Activated B cell treated with CpG ODN at 0.5 μM for 24 hours (primary cell): Measurements from ENCODE around the gene PLEKHG3. TPM values are rescaled to one million over a fixed set of nuclear protein-coding genes. Genes with fewer than 3 reads are reported as not detected.

Source experiments
- ATAC-seq: fragments of 200-7000 bp; cut with Tn5 transposase; one replicate; pipeline ENCODE4 v1.10.0; 2021; ENCODE audit warnings: low read depth, mild to moderate bottlenecking, moderate library complexity
- CTCF ChIA-PET: fragments of 350-600 bp; sonication (Branson Sonifier 250); formaldehyde crosslinking; loops from one replicate; lab custom pipeline; 2021; ENCODE audit warnings: antibody characterized with exemption; lab: Charles Lee
- POLR2A ChIA-PET: fragments of 350-600 bp; sonication (Branson Sonifier 250); formaldehyde crosslinking; loops from one replicate; lab custom pipeline; 2021; ENCODE audit warnings: antibody characterized with exemption; lab: Charles Lee
- DNase-seq: peaks from one replicate; pipeline ENCODE4 v3.0.0; 2022
- H3K27ac Mint-ChIP-seq: one replicate; pipeline ENCODE4 v1.8.0; 2020; ENCODE audit warnings: mixed read lengths
- H3K27me3 Mint-ChIP-seq: one replicate; pipeline ENCODE4 v1.8.0; 2021; ENCODE audit warnings: mixed read lengths
- H3K36me3 Mint-ChIP-seq: one replicate; pipeline ENCODE4 v1.8.0; 2021; ENCODE audit warnings: low read depth, mixed read lengths
- H3K4me1 Mint-ChIP-seq: one replicate; pipeline ENCODE4 v1.8.0; 2021; ENCODE audit warnings: mixed read lengths
- H3K4me3 Mint-ChIP-seq: one replicate; pipeline ENCODE4 v1.8.0; 2020; ENCODE audit warnings: mild to moderate bottlenecking, mixed read lengths
- H3K9me3 Mint-ChIP-seq: one replicate; pipeline ENCODE4 v1.8.0; 2020; ENCODE audit warnings: mixed read lengths
- intact Hi-C: fragments of 100-400 bp; cut with micrococcal nuclease; formaldehyde crosslinking; loops from one replicate; pipeline ENCODE4 v1.15.1; 2024
- total RNA-seq: library from RNA; stranded (reverse); gene quantifications from 2 replicates; pipeline ENCODE4 v1.2.3, GENCODE V29; 2022
- TF ChIP-seq, protein P1 (sequence below): fragments of 200-600 bp; IDR thresholded peaks from one replicate; pipeline ENCODE4 v1.8.0; 2022; ENCODE audit warnings: antibody characterized with exemption, mild to moderate bottlenecking

Gene PLEKHG3
- total RNA-seq, 1 donor from 2014 or later = 0.07 TPM

DNA sequence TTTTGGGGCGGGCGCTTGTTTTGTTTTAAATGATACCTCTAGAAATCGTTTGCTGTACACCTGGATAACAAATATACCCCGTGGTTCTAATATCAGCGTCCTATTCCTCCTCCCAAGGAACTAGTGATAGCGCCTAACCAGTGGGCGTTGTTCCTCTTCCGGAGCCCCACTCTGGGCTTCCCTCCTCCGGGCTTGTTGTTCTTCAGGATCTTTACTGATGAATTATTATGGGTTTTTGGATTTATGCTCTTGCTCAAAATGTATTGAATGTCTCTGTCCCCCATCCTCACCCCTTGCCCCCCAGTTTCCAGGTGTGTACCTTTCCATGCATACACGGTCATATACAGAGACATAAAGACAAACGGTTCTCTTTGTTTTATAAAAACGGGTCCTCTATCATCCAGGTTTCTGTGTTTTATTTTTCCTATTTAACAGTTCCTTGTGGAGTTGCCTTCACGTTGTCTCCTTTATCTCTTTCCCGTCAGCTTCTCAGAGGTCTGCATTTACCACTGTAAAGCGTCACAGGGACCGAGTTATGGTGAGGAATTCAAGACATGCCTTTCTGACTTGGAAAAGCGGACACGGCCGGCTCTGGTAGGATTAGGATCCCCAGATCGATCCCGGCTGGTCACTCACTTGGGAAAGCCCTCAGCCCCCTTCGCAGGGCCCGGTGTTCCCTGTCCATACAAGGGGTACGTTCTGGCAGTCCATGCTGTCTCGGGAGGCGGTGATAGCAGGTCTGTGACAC lies 655 bp upstream of the PLEKHG3 start:
- ChIA-PET POLR2A (no interaction called here), CTCF (no interaction called here)
- TF ChIP-seq, protein P1, sequence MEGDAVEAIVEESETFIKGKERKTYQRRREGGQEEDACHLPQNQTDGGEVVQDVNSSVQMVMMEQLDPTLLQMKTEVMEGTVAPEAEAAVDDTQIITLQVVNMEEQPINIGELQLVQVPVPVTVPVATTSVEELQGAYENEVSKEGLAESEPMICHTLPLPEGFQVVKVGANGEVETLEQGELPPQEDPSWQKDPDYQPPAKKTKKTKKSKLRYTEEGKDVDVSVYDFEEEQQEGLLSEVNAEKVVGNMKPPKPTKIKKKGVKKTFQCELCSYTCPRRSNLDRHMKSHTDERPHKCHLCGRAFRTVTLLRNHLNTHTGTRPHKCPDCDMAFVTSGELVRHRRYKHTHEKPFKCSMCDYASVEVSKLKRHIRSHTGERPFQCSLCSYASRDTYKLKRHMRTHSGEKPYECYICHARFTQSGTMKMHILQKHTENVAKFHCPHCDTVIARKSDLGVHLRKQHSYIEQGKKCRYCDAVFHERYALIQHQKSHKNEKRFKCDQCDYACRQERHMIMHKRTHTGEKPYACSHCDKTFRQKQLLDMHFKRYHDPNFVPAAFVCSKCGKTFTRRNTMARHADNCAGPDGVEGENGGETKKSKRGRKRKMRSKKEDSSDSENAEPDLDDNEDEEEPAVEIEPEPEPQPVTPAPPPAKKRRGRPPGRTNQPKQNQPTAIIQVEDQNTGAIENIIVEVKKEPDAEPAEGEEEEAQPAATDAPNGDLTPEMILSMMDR = no peak
- peaks cover 40% of the 10 kb centered on the region for H3K4me1 Mint-ChIP-seq
- no peaks in the 10 kb centered on the region for H3K36me3 Mint-ChIP-seq
- H3K27ac Mint-ChIP-seq = no peak overlapping the region
- DNase-seq (no peak), ATAC-seq (no peak)
- peak overlapping the region; percentile 67 for H3K4me3 Mint-ChIP-seq
- intact Hi-C loops = no loop called here
- H3K9me3 Mint-ChIP-seq = no peaks in the 10 kb centered on the region
- H3K27me3 Mint-ChIP-seq = peaks cover 56% of the 10 kb centered on the region

DNA sequence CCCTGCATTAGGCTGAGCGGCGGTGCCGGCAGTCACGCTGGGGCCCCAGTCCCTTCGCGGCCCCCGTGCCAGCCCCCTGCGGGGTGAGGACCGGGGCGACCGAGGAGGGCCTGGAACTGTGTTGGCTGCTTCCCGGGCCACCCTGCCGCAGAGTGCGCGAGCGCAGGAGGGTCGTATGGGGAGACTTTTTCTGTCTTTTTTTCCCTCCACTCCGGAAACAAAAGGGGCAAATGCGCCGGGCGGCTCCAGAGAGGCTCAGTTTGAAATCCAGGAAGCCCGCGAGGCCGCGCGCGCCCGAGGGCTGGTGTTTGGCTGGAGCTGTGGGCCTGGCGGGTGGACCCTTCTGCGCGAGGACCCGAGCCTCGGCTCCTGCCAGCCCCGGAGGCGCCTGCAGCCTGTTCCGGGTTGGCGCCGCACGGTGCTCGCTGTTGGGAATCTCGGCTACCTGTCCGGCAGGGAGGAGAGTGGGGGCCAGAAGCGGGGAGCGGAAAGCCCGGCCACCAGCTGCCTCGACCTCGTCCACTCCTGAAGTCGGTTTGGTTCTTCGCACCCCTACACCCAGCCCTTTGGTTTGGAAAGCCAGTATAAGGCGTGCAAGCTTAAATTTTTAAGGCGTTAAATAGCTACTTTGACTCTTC lies 638 bp downstream of the PLEKHG3 start:
- TF ChIP-seq, protein P1 = no peak
- intact Hi-C loops = no loop called here
- peaks cover 54% of the 10 kb centered on the region for H3K27me3 Mint-ChIP-seq
- H3K9me3 Mint-ChIP-seq = no peaks in the 10 kb centered on the region
- no peak for ATAC-seq
- H3K27ac Mint-ChIP-seq = no peak overlapping the region
- peaks cover 46% of the 10 kb centered on the region for H3K4me1 Mint-ChIP-seq
- ChIA-PET POLR2A (no interaction called here), CTCF (no interaction called here)
- no peaks in the 10 kb centered on the region for H3K36me3 Mint-ChIP-seq
- H3K4me3 Mint-ChIP-seq = peak overlapping the region; percentile 57
- no peak for DNase-seq

DNA sequence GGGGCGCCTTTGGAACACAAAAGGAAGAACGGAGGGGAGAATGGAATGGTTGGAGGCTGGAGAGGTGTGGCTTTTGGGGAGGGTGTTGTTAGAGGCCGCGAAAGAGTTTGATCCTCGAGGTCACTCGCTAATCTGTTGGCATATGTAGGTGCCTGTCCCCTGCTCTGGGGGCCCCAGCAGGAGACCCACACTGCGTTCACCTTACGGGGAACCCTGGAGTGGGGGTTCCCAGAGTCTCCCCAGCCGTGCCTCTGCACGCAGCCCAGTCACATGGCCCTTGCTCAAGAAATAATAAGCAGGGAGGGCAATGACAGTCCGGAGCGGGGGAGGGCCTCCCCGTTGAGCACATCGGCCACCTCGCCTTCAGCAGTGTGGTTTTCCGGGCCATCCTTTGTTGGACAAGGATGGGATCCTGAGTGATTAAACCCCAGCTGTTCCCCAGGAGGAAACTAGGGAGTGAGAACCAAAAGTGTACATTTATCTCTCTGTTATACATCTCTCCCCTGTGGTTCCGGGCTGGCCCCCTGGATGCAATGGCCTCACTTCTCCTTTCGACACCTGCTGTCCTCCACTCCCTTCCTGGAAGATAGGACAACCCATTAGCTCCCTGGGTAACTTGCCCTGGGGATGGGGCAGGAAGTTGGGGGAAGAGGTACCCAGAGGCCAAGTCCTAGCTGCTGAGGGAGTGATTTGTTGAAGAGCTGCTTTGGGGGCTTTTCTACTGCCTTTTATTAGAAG lies 1.3 kb downstream of the PLEKHG3 start:
- Mint-ChIP-seq H3K4me3 (peak overlapping the region; percentile 57), H3K27me3 (peaks cover 48% of the 10 kb centered on the region), H3K4me1 (peaks cover 48% of the 10 kb centered on the region), H3K27ac (no peak overlapping the region), H3K9me3 (no peaks in the 10 kb centered on the region), H3K36me3 (no peaks in the 10 kb centered on the region)
- DNase-seq (no peak), ATAC-seq (no peak)
- CTCF ChIA-PET = no interaction called here
- TF ChIP-seq, protein P1 = no peak
- POLR2A ChIA-PET = no interaction called here
- intact Hi-C loops = no loop called here

DNA sequence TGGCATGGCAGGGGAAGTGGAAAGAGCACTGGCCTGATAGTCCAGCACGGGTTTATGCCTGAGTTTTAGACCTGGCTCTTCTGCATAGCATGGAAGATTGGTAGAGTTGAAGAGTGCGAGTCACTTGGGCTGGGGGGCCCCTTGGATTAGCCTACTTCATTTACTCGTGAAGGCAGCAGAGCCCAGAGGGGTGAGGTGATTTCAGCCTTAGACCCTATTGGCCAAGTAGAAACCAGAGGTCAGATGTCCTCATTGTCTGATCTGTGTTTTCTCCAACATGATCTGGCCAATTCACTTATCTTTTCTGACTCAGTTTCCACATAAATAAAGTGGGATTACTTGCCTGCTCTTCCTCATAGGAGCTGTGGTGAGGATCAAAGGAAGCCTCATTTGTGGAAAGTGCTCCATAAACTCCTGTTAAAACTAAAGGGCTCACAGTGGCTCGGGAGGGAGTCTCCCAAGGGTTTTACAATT lies 1.9 kb downstream of the PLEKHG3 start:
- peaks cover 44% of the 10 kb centered on the region for H3K27me3 Mint-ChIP-seq
- ChIA-PET POLR2A (no interaction called here), CTCF (no interaction called here)
- peak overlapping the region; percentile 57 for H3K4me3 Mint-ChIP-seq
- H3K4me1 Mint-ChIP-seq = peaks cover 48% of the 10 kb centered on the region
- intact Hi-C loops = no loop called here
- DNase-seq = no peak
- no peaks in the 10 kb centered on the region for H3K36me3 Mint-ChIP-seq
- no peak for ATAC-seq
- no peak overlapping the region for H3K27ac Mint-ChIP-seq
- no peaks in the 10 kb centered on the region for H3K9me3 Mint-ChIP-seq
- TF ChIP-seq, protein P1 = no peak
